Measurements from ENCODE around the gene CHKB. TPM values are rescaled to one million over a fixed set of nuclear protein-coding genes. Genes with fewer than 3 reads are reported as not detected.
A peak's percentile ranks its signal among the peaks of the same experiment; 100 is the strongest.

CHKB gene
- total RNA-seq, 2 experiments from 2014 or later = 55.6 to 60.3 TPM

- DNase-seq (peak; percentile 48), ATAC-seq (no peak)
- no peaks in the 10 kb centered on the region for H3K27me3 Mint-ChIP-seq
- TF ChIP-seq CTCF (IDR thresholded peaks at IDR 0.05) = no peak
- H3K9me3 Mint-ChIP-seq = no peaks in the 10 kb centered on the region
- peak overlapping the region; percentile 59 for H3K27ac Mint-ChIP-seq
- POLR2A ChIA-PET = interaction anchor here (0.7 to 1.6 kb wide), 7 partner anchors 44 to 101 kb away, joined by 3 to 5 read pairs (median 3); partner anchors contain the start of genes CHKB and SCO2
- peaks cover 2% of the 10 kb centered on the region for H3K36me3 Mint-ChIP-seq (ENCODE audit: low read depth)
- peak overlapping the region; percentile 86 for H3K4me3 Mint-ChIP-seq
- H3K4me1 Mint-ChIP-seq (ENCODE audit: low read depth) = peaks cover 31% of the 10 kb centered on the region
- intact Hi-C loops (cut with micrococcal nuclease) = no loop called here
- CTCF ChIA-PET = no interaction called here
Observed at GRCh38 chr22:50626850-50627641, 44.4 kb upstream of the CHKB start.

- ChIA-PET POLR2A (interaction anchor here (1.0 to 1.6 kb wide), 3 partner anchors 44 to 99 kb away, joined by 3 to 5 read pairs (median 3); partner anchors contain the start of gene CHKB), CTCF (interaction anchor here (1.1 kb wide), 1 partner anchor 43 kb away, joined by 3 read pairs; no protein-coding TSS in a partner anchor)
- no peaks in the 10 kb centered on the region for H3K9me3 Mint-ChIP-seq
- H3K27me3 Mint-ChIP-seq = no peaks in the 10 kb centered on the region
- TF ChIP-seq CTCF (IDR thresholded peaks at IDR 0.05) = no peak
- intact Hi-C loops (cut with micrococcal nuclease) = no loop called here
- H3K4me1 Mint-ChIP-seq (ENCODE audit: low read depth) = peaks cover 38% of the 10 kb centered on the region
- no peak overlapping the region for H3K27ac Mint-ChIP-seq
- peak overlapping the region; percentile 55 for H3K4me3 Mint-ChIP-seq
- H3K36me3 Mint-ChIP-seq (ENCODE audit: low read depth) = peaks cover 2% of the 10 kb centered on the region
- no peak for ATAC-seq
- no peak for DNase-seq
Observed at GRCh38 chr22:50626314-50626849, 43.7 kb upstream of the CHKB start.

- ChIA-PET CTCF (interaction anchor here (1.1 kb wide), 1 partner anchor 44 kb away, joined by 3 read pairs; no protein-coding TSS in a partner anchor), POLR2A (interaction anchor here (1.0 to 1.1 kb wide), 2 partner anchors 86 to 98 kb away, joined by 3 to 4 read pairs; no protein-coding TSS in a partner anchor)
- H3K27me3 Mint-ChIP-seq = no peaks in the 10 kb centered on the region
- no peak overlapping the region for H3K4me3 Mint-ChIP-seq
- intact Hi-C loops (cut with micrococcal nuclease) = no loop called here
- DNase-seq (no peak), ATAC-seq (no peak)
- H3K4me1 Mint-ChIP-seq (ENCODE audit: low read depth) = peaks cover 44% of the 10 kb centered on the region
- H3K36me3 Mint-ChIP-seq (ENCODE audit: low read depth) = peaks cover 2% of the 10 kb centered on the region
- no peak overlapping the region for H3K27ac Mint-ChIP-seq
- TF ChIP-seq CTCF (IDR thresholded peaks at IDR 0.05) = no peak
- no peaks in the 10 kb centered on the region for H3K9me3 Mint-ChIP-seq
Observed at GRCh38 chr22:50625568-50626313, 43.1 kb upstream of the CHKB start.

GRCh38 chr22:50625131-50625567, 42.5 kb upstream of the CHKB start:
- H3K36me3 Mint-ChIP-seq (ENCODE audit: low read depth) = peaks cover 2% of the 10 kb centered on the region
- ATAC-seq (no peak), DNase-seq (no peak)
- intact Hi-C loops (cut with micrococcal nuclease) = no loop called here
- H3K4me3 Mint-ChIP-seq = no peak overlapping the region
- H3K27me3 Mint-ChIP-seq = no peaks in the 10 kb centered on the region
- no peak for TF ChIP-seq CTCF (IDR thresholded peaks at IDR 0.05)
- H3K4me1 Mint-ChIP-seq (ENCODE audit: low read depth) = peaks cover 46% of the 10 kb centered on the region
- POLR2A ChIA-PET = interaction anchor here (1.1 kb wide), 1 partner anchor 85 kb away, joined by 4 read pairs; no protein-coding TSS in a partner anchor
- H3K9me3 Mint-ChIP-seq = no peaks in the 10 kb centered on the region
- H3K27ac Mint-ChIP-seq = no peak overlapping the region
- CTCF ChIA-PET = interaction anchor here (1.1 kb wide), 1 partner anchor 44 kb away, joined by 3 read pairs; no protein-coding TSS in a partner anchor

All from activated CD8-positive, alpha-beta T cell treated with anti-CD3 and anti-CD28 coated beads for 36 hours (primary cell).